Superior temporal gyrus (tissue), 1 donor: ENCODE data around the gene FIS1.
A peak's percentile ranks its signal among the peaks of the same experiment; 100 is the strongest.
"Not testable (repeated sequence)": the region's sequence is repeated elsewhere in the genome, so short reads cannot be mapped to it uniquely, and the experiment has no call there.

Experiments used
- DNase-seq: peaks from one replicate; pipeline ENCODE4 v3.0.0-alpha.2; 2016; ENCODE audit errors: extremely low spot score

FIS1 gene

GRCh38 chr7:101258243-101258731 lies 13.4 kb upstream of the FIS1 start:
- DNase-seq: peak; percentile 10

- no peak for DNase-seq
These were observed 10.9 kb upstream of the FIS1 start for GRCh38 chr7:101255796-101256195.

- DNase-seq: not testable (repeated sequence)
These were observed 8.3 kb upstream of the FIS1 start for GRCh38 chr7:101253199-101253598.

- DNase-seq: peak; percentile 96
These were observed 7.2 kb upstream of the FIS1 start for GRCh38 chr7:101251871-101252659.

GRCh38 chr7:101250324-101250723 lies 5.4 kb upstream of the FIS1 start:
- DNase-seq: no peak

GRCh38 chr7:101248276-101248675 lies 3.4 kb upstream of the FIS1 start:
- no peak for DNase-seq

GRCh38 chr7:101245147-101245668 lies 327 bp upstream of the FIS1 start:
- no peak for DNase-seq

- DNase-seq: peak; percentile 45
These were observed 1.1 kb downstream of the FIS1 start for GRCh38 chr7:101243646-101244374.

GRCh38 chr7:101241443-101242349 lies 3.2 kb downstream of the FIS1 start:
- DNase-seq: no peak

GRCh38 chr7:101241015-101241363 lies 3.9 kb downstream of the FIS1 start:
- no peak for DNase-seq

- no peak for DNase-seq
These were observed 4.5 kb downstream of the FIS1 start for GRCh38 chr7:101240226-101241014.

- DNase-seq: no peak
These were observed 5.0 kb downstream of the FIS1 start for GRCh38 chr7:101239951-101240220.

GRCh38 chr7:101239191-101239950 lies 5.5 kb downstream of the FIS1 start:
- DNase-seq: no peak

GRCh38 chr7:101238226-101239182 lies 6.4 kb downstream of the FIS1 start:
- no peak for DNase-seq

- DNase-seq: no peak
These were observed 7.4 kb downstream of the FIS1 start, which contains the start of gene CLDN15 for GRCh38 chr7:101237206-101238067. TSS of gene CLDN15 (minus strand) at chr7:101237802. CDS start at chr7:101237581, 221 bp downstream.

- no peak for DNase-seq
These were observed 8.5 kb downstream of the FIS1 start for GRCh38 chr7:101236292-101236835.

- no peak for DNase-seq
These were observed 9.4 kb downstream of the FIS1 start for GRCh38 chr7:101235522-101235921.

- DNase-seq: no peak
These were observed 9.8 kb downstream of the FIS1 start for GRCh38 chr7:101235050-101235449.
